Stimulated activated CD4-positive, alpha-beta T cell treated with anti-CD3 and anti-CD28 coated beads, TNF-alpha, amount 100 ng/mL, for 48 hours (primary cell): ENCODE measurements around the gene IL2RG.

Experiments used
- DNase-seq, 3 donors: peaks; one replicate each; pipeline ENCODE4 v3.0.0-alpha.2; 2020; ENCODE audit warnings: low read depth in 3 of 3

Gene IL2RG

GRCh38 chrX:71111141-71111843, at the start of gene IL2RG:
IL2RG (minus strand) TSS chrX:71111577; CDS start chrX:71111539, 38 bp downstream.
- peak; percentile 44 to 73 (median 46) for DNase-seq

DNA sequence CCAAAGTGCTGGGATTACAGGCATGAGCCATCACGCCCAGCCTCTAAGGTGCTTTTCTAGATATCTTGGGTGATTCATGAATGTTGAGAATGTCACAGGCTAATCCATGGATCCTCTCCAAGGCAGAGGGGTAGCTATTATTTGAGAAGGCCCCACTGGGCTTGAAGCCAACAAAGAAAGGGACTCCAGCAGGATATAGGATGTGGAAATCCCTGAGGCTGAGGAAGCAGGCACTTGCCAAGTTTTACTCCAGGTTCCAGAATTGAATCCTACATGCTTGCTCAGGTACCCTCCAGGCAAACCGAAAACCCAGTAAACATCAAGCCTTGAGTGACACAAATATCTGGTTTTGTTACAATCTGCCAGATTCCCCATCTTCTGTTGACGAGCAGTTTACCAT, 49.1 kb upstream of the IL2RG start:
- no peak for DNase-seq

DNA sequence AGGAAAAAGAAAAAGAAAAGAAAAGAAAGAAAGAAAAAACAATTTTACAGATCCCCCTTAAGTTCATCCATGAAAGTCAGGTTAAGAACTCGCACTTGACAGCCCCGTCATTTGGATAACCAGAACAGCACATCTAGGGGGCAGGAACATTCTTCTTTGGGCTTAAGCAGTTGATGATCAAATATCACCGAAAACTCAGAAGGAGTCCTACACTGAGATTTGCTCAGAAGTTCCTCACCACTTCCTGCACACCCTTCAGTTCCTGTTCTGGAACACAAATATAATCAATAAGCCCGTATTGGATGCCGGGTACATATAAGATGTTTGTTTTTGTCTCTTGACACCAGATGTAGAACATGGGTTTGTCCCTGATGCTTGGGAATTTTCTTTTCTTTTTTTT, 48.0 kb upstream of the IL2RG start:
- DNase-seq: no peak

- DNase-seq: no peak
Measured at GRCh38 chrX:71158603-71159002, 47.2 kb upstream of the IL2RG start.

DNA sequence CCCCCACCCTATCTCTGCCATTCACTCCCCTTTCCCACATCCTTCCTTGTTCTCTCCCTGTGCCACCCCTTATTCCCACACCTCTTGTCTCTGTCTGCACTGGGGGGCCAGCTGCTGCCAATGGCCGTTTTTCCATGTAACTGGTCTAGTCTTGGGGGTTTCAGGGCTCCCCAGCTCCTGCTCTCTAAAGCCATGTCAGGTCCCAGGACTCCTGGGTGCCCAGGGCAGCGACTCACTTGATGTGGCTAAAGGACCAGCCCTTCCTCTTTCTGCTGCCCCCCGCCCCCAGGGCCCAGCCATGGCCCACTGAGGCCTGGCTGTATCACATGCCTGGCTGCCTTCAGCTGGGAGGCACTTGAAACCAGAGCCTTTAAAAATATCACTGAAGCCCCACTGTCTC, 43.3 kb upstream of the IL2RG start:
- DNase-seq: no peak

- no peak for DNase-seq
Measured at GRCh38 chrX:71154196-71154595, 42.8 kb upstream of the IL2RG start.

DNA sequence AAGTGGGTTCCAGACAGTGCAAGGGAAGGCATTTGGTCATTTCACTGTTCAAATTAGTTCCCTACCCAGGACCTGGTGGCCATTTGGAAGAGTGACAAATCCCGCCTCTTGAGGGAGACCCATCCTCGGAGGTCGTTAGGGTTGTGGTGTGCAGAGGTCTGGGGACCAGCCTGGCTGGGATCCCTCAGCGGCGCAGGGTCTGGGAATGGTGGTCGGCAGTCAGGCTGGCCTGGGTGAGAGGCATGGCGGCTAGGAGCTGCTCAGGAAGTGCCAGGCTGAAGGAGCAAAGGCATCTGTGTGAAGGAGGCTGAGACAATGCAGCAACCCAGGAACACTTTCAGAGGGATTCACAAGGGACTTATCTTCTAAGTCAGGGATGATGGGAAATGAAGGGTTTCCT, 40.0 kb upstream of the IL2RG start:
- no peak for DNase-seq

DNA sequence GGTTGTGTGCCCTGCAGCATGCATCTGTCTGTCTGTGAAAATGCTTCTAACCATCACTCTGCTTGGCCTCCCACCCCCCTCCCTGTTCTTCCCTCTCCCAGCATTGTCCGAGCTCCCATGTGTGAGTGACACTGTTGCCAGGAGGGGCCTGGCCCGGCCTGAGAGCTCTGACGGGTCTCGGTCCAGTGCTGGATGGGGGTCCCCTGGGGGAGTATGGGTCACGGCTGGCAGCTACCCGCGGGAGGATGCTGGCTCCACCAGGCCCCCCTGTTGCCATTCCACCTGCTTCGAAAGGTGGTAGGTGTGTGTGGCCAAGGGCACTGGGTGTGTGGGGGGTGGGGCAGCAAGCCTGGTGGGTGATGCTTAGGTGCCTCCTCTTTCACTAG, 36.9 kb upstream of the IL2RG start:
- DNase-seq: no peak

DNA sequence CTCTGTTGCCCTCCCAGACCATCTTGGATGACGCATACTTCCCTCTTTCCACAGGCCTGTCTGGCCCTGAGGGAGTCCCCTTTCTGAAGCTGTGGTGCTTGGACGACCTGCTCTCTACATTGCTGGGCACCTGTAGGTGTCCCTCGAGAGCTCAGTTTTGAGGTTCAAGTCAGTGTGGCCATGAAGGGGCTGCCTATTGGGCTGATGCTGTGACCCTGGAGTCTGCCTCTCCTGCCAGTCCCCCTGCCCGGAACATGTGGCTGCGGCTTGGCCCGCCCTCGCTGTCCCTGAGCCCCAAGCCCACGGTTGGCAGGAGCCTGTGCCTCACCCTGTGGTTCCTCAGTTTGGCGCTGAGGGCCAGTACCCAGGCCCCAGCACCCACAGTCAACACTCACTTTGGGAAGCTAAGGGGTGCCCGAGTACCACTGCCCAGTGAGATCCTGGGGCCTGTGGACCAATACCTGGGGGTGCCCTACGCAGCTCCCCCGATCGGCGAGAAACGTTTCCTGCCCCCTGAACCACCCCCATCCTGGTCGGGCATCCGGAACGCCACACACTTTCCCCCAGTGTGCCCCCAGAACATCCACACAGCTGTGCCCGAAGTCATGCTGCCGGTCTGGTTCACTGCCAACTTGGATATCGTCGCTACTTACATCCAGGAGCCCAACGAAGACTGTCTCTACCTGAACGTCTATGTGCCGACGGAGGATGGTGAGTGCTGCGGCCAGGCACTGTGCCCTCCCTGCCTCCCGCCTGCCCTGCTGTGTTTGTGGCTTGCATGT, 36.3 kb upstream of the IL2RG start:
- no peak for DNase-seq

GRCh38 chrX:71144651-71145050, 33.3 kb upstream of the IL2RG start, which contains the start of gene NLGN3:
NLGN3 (plus strand) TSS chrX:71144841; CDS start chrX:71147750, 2,909 bp downstream.
- no peak for DNase-seq

DNA sequence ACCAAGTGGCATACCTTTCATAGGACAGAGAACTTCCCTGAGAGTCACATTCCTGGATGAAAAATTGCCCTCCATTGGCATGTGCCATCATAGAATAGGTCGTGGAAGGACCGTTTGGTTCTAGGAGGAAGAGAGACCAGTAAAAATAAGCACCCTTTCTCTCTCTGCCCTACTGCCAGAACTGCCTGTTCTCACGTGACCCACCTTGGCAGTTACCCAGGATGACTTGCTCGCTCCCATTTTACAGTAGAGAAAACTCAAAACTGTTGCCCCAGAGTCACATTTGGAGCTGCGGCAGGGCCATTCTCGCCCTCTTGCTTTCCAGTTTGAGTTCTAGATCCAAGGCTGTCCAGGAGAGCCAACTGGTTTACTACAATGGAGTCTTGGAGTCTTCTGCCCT, 32.1 kb upstream of the IL2RG start:
- DNase-seq: no peak

DNA sequence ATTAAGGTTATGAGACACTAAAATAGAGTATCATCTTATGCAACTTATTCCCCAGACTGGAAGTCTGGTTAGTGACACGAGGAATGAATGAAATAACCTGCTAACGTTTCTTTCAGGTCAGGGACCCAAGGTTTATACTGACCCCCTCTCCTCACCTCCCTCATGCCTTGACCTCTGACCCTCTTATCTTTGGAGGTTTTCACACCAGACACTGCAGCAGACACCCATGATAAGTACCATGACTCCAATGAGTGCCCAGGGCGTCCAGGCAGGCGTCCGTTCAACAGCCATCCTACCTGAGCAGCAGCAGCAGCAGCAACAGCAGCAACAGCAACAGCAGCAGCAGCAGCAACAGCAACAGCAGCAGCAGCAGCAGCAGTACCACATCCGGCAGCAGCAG, 29.1 kb upstream of the IL2RG start:
- DNase-seq: no peak

DNA sequence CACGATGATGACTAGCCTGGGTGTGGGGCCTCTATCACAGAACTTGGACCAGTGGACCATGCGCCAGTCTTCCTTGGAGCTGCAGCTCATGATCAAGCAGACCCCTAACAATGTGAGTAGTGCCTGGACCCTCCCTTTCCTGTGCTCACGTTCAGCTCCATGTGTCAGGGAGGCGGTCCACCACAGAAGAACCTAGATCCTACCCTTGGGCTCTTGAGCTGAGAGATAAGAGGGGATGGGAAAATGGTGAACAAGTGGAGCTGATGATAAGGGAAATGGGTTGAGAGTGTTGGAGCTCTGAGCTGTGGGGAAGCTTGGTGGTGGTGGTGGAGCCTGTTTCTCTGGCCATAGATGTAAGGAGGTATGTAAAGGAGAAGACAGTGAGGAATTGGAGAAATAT, 20.1 kb upstream of the IL2RG start:
- DNase-seq: no peak

DNA sequence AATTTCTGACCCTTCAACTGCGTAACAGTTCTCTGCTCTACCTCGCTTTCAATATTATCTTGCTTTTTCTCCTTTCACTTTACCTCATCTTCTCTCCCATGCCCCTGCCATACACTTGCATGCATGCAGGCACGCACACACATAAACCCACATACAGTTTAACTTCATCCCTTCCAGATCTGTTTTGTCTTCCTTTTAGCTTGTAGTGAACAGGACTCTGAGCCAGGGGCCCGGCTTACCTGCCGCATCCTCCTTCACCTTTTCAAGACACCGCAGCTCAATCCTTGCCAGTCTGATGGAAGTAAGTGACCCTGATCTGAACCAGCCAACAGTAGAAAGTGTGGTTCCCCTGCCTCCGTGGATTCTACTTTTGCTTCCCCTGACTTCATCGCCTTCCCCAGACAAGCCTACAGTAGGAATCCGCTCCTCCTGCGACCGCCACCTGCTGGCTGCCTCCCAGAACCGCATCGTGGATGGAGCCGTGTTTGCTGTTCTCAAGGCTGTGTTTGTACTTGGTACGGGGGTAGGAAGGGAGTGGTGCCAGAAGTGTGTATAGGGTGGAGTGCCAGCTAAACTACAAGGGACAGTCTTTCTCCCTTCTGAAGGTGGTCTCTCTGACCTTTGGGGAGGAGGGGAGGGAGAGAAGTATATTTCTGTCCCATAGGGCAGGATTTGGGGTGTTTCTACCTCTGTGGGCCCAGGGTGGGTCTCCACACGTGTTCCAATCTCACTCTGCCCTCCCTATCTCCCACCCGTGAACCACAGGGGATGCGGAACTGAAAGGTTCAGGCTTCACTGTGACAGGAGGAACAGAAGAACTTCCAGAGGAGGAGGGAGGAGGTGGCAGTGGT, 17.8 kb upstream of the IL2RG start:
- DNase-seq: peak; percentile 38 to 69 (median 48)

- DNase-seq: no peak
Measured at GRCh38 chrX:71128166-71128833, 16.9 kb upstream of the IL2RG start.

GRCh38 chrX:71118985-71119535, 7.7 kb upstream of the IL2RG start:
- no peak for DNase-seq

DNA sequence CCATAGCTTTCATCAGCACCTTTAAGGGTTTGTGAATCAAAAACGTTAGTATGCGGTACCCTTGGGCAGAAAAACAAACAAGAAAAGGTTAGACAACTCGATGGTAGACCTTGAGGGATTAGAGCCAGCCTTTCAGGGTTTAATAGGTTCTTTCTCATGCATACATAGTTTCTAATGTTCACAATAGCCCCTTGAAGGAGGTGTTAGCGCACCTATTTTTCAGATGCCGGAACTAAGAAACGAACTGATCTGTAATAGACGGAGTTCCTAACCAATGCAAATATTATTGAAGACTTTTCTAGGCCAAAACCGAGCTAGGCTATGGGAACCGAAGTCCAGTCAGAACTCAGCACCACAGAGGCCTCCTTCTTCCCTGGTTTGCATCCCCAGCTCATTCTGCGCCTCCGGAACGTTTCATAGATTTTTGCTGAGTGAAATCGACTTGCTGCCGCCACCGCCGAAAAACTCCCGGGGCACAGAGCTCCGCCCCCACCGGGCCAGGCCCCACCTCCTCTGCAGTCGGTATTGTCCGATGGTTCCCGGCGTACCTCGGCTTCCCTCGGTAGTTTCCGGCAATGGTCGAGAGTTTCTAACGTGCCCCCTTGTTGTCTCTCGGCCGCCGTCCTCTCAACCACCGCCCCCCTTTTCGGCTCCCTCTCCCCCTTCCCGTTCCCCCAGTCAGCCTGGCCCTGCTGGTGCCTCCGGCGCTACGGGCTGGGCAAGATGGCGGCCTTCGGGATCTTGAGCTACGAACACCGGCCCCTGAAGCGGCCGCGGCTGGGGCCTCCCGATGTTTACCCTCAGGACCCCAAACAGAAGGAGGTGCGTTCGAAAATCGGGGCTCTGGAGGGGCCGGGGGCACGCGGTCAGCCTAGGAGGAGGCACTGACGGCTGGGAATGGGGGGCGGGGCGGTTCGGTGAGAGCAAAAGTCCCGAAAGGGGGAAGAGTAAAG, 6.9 kb upstream of the IL2RG start, which contains the start of gene MED12:
Gene MED12 (plus strand): TSS at position 565 of the 953 bp plus-strand sequence. CDS start 159 bp downstream, at position 724.
- peak; percentile 62 to 71 (median 69) for DNase-seq

DNA sequence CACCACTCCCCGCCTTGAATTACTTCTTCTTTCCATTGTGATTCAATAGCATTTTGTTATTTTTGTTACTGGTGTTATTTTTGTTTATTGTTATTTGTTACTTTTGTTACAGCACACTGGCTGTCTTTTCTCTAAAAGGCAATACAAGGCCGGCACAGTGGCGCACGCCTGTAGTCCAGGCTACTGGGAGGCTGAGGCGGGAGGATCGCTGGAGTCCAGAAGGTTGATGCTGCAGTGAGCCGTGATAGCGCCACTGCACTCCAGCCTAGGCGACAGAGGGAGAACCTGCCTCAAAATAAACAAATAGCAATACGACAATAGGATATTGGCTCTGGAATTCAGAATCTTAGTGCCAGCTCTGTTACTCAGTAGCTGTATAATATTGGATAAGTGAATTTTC, 6.0 kb upstream of the IL2RG start:
- no peak for DNase-seq

DNA sequence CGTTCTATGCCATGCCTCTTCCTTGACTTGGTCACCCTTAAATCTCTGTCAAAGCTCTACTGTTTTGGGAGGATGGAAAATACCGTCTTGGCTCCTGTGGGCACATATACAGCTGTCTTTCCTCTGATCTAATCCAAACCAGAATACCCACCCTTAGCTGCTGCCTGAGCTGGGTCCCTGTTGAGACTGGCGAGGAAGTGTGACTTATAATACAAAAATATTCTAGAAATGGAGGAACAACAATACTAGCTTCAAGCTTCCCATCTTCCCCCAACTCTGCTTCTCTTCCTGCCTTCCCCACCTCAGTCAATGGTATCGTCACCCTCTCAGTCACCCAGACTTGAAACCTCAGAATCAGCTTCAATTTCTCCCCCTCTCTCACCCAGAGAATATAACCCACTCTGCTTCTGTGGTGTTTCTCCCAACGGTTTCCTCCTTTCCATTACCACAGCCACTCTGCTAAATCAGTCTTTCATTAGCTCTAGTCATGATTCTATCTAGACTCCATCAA, 599 bp upstream of the IL2RG start:
- DNase-seq: no peak

- no peak for DNase-seq
Measured at GRCh38 chrX:71109051-71109450, 2.3 kb downstream of the IL2RG start.
